ENCODE results near the gene TGM4.

The TGM4 gene

GRCh38 chr3:44861412-44862225 is 12.8 kb upstream of the TGM4 start, which contains the start of gene TMEM42:
Gene TMEM42 (plus strand): TSS chr3:44861912. CDS start chr3:44861925, 13 bp downstream.
- Histone ChIP-seq H3K9me3 (ENCODE audit: low read length) (peaks cover 8% of the 10 kb centered on the region), H2AFZ (ENCODE audit: low read depth, low read length) (no peak within 1 kb of the TSS), H3K27me3 (ENCODE audit: insufficient read depth, low read length) (no peaks in the 10 kb centered on the region), H3K4me3 (ENCODE audit: low read length) (no peak within 1 kb of the TSS), H3K36me3 (ENCODE audit: insufficient read depth, low read length) (peaks cover 21% of the 10 kb centered on the region), H3K4me1 (ENCODE audit: insufficient read depth, low read length) (no peaks in the 10 kb centered on the region)

GRCh38 chr3:44862226-44862637 is 12.2 kb upstream of the TGM4 start:
- H3K36me3 ChIP-seq (ENCODE audit: insufficient read depth, low read length) = peaks cover 21% of the 10 kb centered on the region

GRCh38 chr3:44865272-44866035 is 9.0 kb upstream of the TGM4 start:
- no peak overlapping the region for H2AFZ ChIP-seq (ENCODE audit: low read depth, low read length)
- H3K4me3 ChIP-seq (ENCODE audit: low read length) = no peak overlapping the region
- H3K36me3 ChIP-seq (ENCODE audit: insufficient read depth, low read length) = peaks cover 16% of the 10 kb centered on the region
- peaks cover 6% of the 10 kb centered on the region for H3K9me3 ChIP-seq (ENCODE audit: low read length)
- H3K27me3 ChIP-seq (ENCODE audit: insufficient read depth, low read length) = no peaks in the 10 kb centered on the region
- H3K4me1 ChIP-seq (ENCODE audit: insufficient read depth, low read length) = no peaks in the 10 kb centered on the region

More at GRCh38 chr3:44862226-44862637, 12.2 kb upstream of the TGM4 start:
- Histone ChIP-seq H3K9me3 (ENCODE audit: low read length) (peaks cover 8% of the 10 kb centered on the region), H3K27me3 (ENCODE audit: insufficient read depth, low read length) (no peaks in the 10 kb centered on the region), H2AFZ (ENCODE audit: low read depth, low read length) (no peak overlapping the region), H3K4me1 (ENCODE audit: insufficient read depth, low read length) (no peaks in the 10 kb centered on the region), H3K4me3 (ENCODE audit: low read length) (no peak overlapping the region)

GRCh38 chr3:44867421-44868111 is 6.8 kb upstream of the TGM4 start:
- Histone ChIP-seq H3K36me3 (ENCODE audit: insufficient read depth, low read length) (peaks cover 8% of the 10 kb centered on the region), H3K9me3 (ENCODE audit: low read length) (peaks cover 5% of the 10 kb centered on the region), H2AFZ (ENCODE audit: low read depth, low read length) (no peak overlapping the region), H3K27me3 (ENCODE audit: insufficient read depth, low read length) (no peaks in the 10 kb centered on the region), H3K4me1 (ENCODE audit: insufficient read depth, low read length) (no peaks in the 10 kb centered on the region), H3K4me3 (ENCODE audit: low read length) (no peak overlapping the region)

GRCh38 chr3:44870375-44871061 is 3.9 kb upstream of the TGM4 start:
- no peaks in the 10 kb centered on the region for H3K27me3 ChIP-seq (ENCODE audit: insufficient read depth, low read length)
- H3K4me1 ChIP-seq (ENCODE audit: insufficient read depth, low read length) = no peaks in the 10 kb centered on the region
- no peak overlapping the region for H2AFZ ChIP-seq (ENCODE audit: low read depth, low read length)
- peaks cover 9% of the 10 kb centered on the region for H3K36me3 ChIP-seq (ENCODE audit: insufficient read depth, low read length)
- H3K9me3 ChIP-seq (ENCODE audit: low read length) = peaks cover 2% of the 10 kb centered on the region
- no peak overlapping the region for H3K4me3 ChIP-seq (ENCODE audit: low read length)

GRCh38 chr3:44875596-44875995 is 1.2 kb downstream of the TGM4 start:
- Histone ChIP-seq H3K36me3 (ENCODE audit: insufficient read depth, low read length) (peaks cover 6% of the 10 kb centered on the region), H3K4me1 (ENCODE audit: insufficient read depth, low read length) (no peaks in the 10 kb centered on the region), H3K9me3 (ENCODE audit: low read length) (no peaks in the 10 kb centered on the region), H2AFZ (ENCODE audit: low read depth, low read length) (no peak overlapping the region), H3K27me3 (ENCODE audit: insufficient read depth, low read length) (no peaks in the 10 kb centered on the region), H3K4me3 (ENCODE audit: low read length) (no peak overlapping the region)

GRCh38 chr3:44877333-44877732 is 2.9 kb downstream of the TGM4 start:
- Histone ChIP-seq H3K27me3 (ENCODE audit: insufficient read depth, low read length) (no peaks in the 10 kb centered on the region), H3K9me3 (ENCODE audit: low read length) (no peaks in the 10 kb centered on the region), H3K4me1 (ENCODE audit: insufficient read depth, low read length) (no peaks in the 10 kb centered on the region), H3K36me3 (ENCODE audit: insufficient read depth, low read length) (peaks cover 6% of the 10 kb centered on the region), H2AFZ (ENCODE audit: low read depth, low read length) (no peak overlapping the region), H3K4me3 (ENCODE audit: low read length) (no peak overlapping the region)

GRCh38 chr3:44880284-44880683 is 5.9 kb downstream of the TGM4 start:
- Histone ChIP-seq H3K4me3 (ENCODE audit: low read length) (no peak overlapping the region), H2AFZ (ENCODE audit: low read depth, low read length) (no peak overlapping the region), H3K4me1 (ENCODE audit: insufficient read depth, low read length) (no peaks in the 10 kb centered on the region), H3K36me3 (ENCODE audit: insufficient read depth, low read length) (no peaks in the 10 kb centered on the region), H3K9me3 (ENCODE audit: low read length) (peaks cover 3% of the 10 kb centered on the region), H3K27me3 (ENCODE audit: insufficient read depth, low read length) (no peaks in the 10 kb centered on the region)

GRCh38 chr3:44883213-44883955 is 9.0 kb downstream of the TGM4 start:
- no peak overlapping the region for H3K4me3 ChIP-seq (ENCODE audit: low read length)
- H3K36me3 ChIP-seq (ENCODE audit: insufficient read depth, low read length) = no peaks in the 10 kb centered on the region
- H3K4me1 ChIP-seq (ENCODE audit: insufficient read depth, low read length) = no peaks in the 10 kb centered on the region

GRCh38 chr3:44883999-44884431 is 9.6 kb downstream of the TGM4 start:
- no peaks in the 10 kb centered on the region for H3K4me1 ChIP-seq (ENCODE audit: insufficient read depth, low read length)
- H2AFZ ChIP-seq (ENCODE audit: low read depth, low read length) = no peak overlapping the region
- no peak overlapping the region for H3K4me3 ChIP-seq (ENCODE audit: low read length)
- no peaks in the 10 kb centered on the region for H3K36me3 ChIP-seq (ENCODE audit: insufficient read depth, low read length)
- H3K9me3 ChIP-seq (ENCODE audit: low read length) = peaks cover 3% of the 10 kb centered on the region
- H3K27me3 ChIP-seq (ENCODE audit: insufficient read depth, low read length) = no peaks in the 10 kb centered on the region

More at GRCh38 chr3:44883213-44883955, 9.0 kb downstream of the TGM4 start:
- H3K9me3 ChIP-seq (ENCODE audit: low read length) = peaks cover 3% of the 10 kb centered on the region
- H3K27me3 ChIP-seq (ENCODE audit: insufficient read depth, low read length) = no peaks in the 10 kb centered on the region
- H2AFZ ChIP-seq (ENCODE audit: low read depth, low read length) = no peak overlapping the region

- Histone ChIP-seq H2AFZ (ENCODE audit: low read depth, low read length) (no peak overlapping the region), H3K36me3 (ENCODE audit: insufficient read depth, low read length) (no peaks in the 10 kb centered on the region), H3K4me3 (ENCODE audit: low read length) (no peak overlapping the region), H3K4me1 (ENCODE audit: insufficient read depth, low read length) (no peaks in the 10 kb centered on the region), H3K27me3 (ENCODE audit: insufficient read depth, low read length) (no peaks in the 10 kb centered on the region), H3K9me3 (ENCODE audit: low read length) (peaks cover 3% of the 10 kb centered on the region)
Measured at GRCh38 chr3:44885618-44886017, 11.2 kb downstream of the TGM4 start.

GRCh38 chr3:44886561-44886960 is 12.2 kb downstream of the TGM4 start:
- H3K4me3 ChIP-seq (ENCODE audit: low read length) = no peak overlapping the region
- H3K4me1 ChIP-seq (ENCODE audit: insufficient read depth, low read length) = no peaks in the 10 kb centered on the region
- H3K36me3 ChIP-seq (ENCODE audit: insufficient read depth, low read length) = no peaks in the 10 kb centered on the region

More at GRCh38 chr3:44886561-44886960, 12.2 kb downstream of the TGM4 start:
- no peak overlapping the region for H2AFZ ChIP-seq (ENCODE audit: low read depth, low read length)
- peaks cover 3% of the 10 kb centered on the region for H3K9me3 ChIP-seq (ENCODE audit: low read length)
- H3K27me3 ChIP-seq (ENCODE audit: insufficient read depth, low read length) = no peaks in the 10 kb centered on the region

Measured in neuron (in vitro differentiated cells).